Measurements from ENCODE around the gene SHC3.

The SHC3 gene

GRCh38 chr9:89109666-89110065 lies 69.0 kb downstream of the SHC3 start:
- TF ChIP-seq ZFX (IDR thresholded peaks at IDR 0.05; ENCODE audit: borderline replicate concordance), result no peak
- no peak for TF ChIP-seq CTCF (IDR thresholded peaks at IDR 0.05)
- H3K27ac ChIP-seq, result no peak overlapping the region

- no peak overlapping the region for H3K27ac ChIP-seq
- TF ChIP-seq CTCF (IDR thresholded peaks at IDR 0.05) (no peak), ZFX (IDR thresholded peaks at IDR 0.05; ENCODE audit: borderline replicate concordance) (no peak)
These were observed 71.2 kb downstream of the SHC3 start for GRCh38 chr9:89107406-89107805.

- no peak overlapping the region for H3K27ac ChIP-seq
- no peak for TF ChIP-seq CTCF (IDR thresholded peaks at IDR 0.05)
These were observed 72.3 kb downstream of the SHC3 start for GRCh38 chr9:89106224-89106851.

- TF ChIP-seq ZFX (IDR thresholded peaks at IDR 0.05; ENCODE audit: borderline replicate concordance) (no peak), CTCF (IDR thresholded peaks at IDR 0.05) (no peak)
- no peak overlapping the region for H3K27ac ChIP-seq
These were observed 73.8 kb downstream of the SHC3 start for GRCh38 chr9:89104821-89105220.

GRCh38 chr9:89097219-89097618 lies 81.4 kb downstream of the SHC3 start:
- H3K27ac ChIP-seq, result no peak overlapping the region
- TF ChIP-seq ZFX (IDR thresholded peaks at IDR 0.05; ENCODE audit: borderline replicate concordance), result no peak
- no peak for TF ChIP-seq CTCF (IDR thresholded peaks at IDR 0.05)

- H3K27ac ChIP-seq, result no peak overlapping the region
- TF ChIP-seq ZFX (IDR thresholded peaks at IDR 0.05; ENCODE audit: borderline replicate concordance), result no peak
- TF ChIP-seq CTCF (IDR thresholded peaks at IDR 0.05), result no peak; the same call in 1 of the 2 replicates
These were observed 81.8 kb downstream of the SHC3 start for GRCh38 chr9:89096807-89097206.

- no peak for TF ChIP-seq CTCF (IDR thresholded peaks at IDR 0.05)
- no peak for TF ChIP-seq ZFX (IDR thresholded peaks at IDR 0.05; ENCODE audit: borderline replicate concordance)
- no peak overlapping the region for H3K27ac ChIP-seq
These were observed 82.7 kb downstream of the SHC3 start for GRCh38 chr9:89095761-89096528.

Measured in 22Rv1 (cell line).